Measurements from ENCODE around the gene DDX43.

Gene DDX43

DNA sequence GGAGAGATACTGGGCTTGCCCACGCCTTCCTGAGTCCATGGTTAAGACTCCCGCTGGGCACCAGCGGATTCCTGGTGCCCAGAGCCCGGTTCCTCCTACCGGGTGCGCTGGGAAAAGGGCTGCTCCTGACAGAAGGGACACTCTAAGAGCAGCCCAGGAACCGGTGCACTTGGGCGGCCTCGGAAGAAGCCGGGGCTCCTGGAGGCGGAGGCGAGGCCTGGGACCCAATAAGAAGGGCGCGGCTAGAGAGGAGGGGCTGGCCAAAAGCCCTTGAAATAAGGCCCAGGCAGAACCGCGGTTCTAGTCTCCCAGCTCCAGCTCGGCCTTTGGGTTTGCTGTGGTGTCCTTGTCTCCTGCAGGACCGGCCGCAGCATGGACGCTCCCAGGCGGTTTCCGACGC, 32.3 kb upstream of the DDX43 start, which contains the start of gene KHDC3L:
Gene KHDC3L, plus strand, starts transcription at position 301 of the 400 bp plus-strand sequence. Its CDS starts 72 bp downstream, at position 373.
- no peak within 1 kb of the TSS for H4K91ac ChIP-seq (ENCODE audit: low read depth, low read length)
- H3K36me3 ChIP-seq (ENCODE audit: control insufficient read depth in 1 of 2, insufficient read depth in 2 of 2, low read length in 2 of 2) = no peaks in the 10 kb centered on the region
- no peak within 1 kb of the TSS for H2BK12ac ChIP-seq (ENCODE audit: low read length)
- H2BK120ac ChIP-seq (ENCODE audit: insufficient read depth, low read length, poor library complexity) = no peak within 1 kb of the TSS
- no peak within 1 kb of the TSS for H3K14ac ChIP-seq (ENCODE audit: low read length)
- no peak within 1 kb of the TSS for H3K27ac ChIP-seq (ENCODE audit: low read depth, low read length)
- no peak within 1 kb of the TSS for H3K4me2 ChIP-seq (ENCODE audit: low read length)
- H3K18ac ChIP-seq (ENCODE audit: low read length) = no peak within 1 kb of the TSS
- H3K4ac ChIP-seq (ENCODE audit: low read depth, low read length) = no peak within 1 kb of the TSS
- H2AFZ ChIP-seq (ENCODE audit: insufficient read depth, low read length, poor library complexity) = no peak within 1 kb of the TSS
- H3K4me3 ChIP-seq (ENCODE audit: low read depth, low read length) = no peak within 1 kb of the TSS
- H3K23ac ChIP-seq (ENCODE audit: low read length) = no peak within 1 kb of the TSS
- no peak within 1 kb of the TSS for H4K12ac ChIP-seq (ENCODE audit: low read depth, low read length)
- H2AK5ac ChIP-seq (ENCODE audit: low read length) = no peak within 1 kb of the TSS
- no peak within 1 kb of the TSS for H3K9ac ChIP-seq (ENCODE audit: low read length)
- no peak for DNase-seq
- no peaks in the 10 kb centered on the region for H3K27me3 ChIP-seq (ENCODE audit: insufficient read depth, low read length)
- no peak within 1 kb of the TSS for H2BK5ac ChIP-seq (ENCODE audit: low read depth, low read length, poor library complexity)
- H3K4me1 ChIP-seq (ENCODE audit: control insufficient read depth in 1 of 2, insufficient read depth in 2 of 2, low read length in 2 of 2) = no peaks in the 10 kb centered on the region
- WGBS (ENCODE audit: extremely low coverage, insufficient coverage, insufficient read length) = no CpG with 5 or more reads among the region's 23 CpGs
- H3K9me3 ChIP-seq (ENCODE audit: insufficient read depth, low read depth, low read length) = peaks cover 4% of the 10 kb centered on the region
- H3K79me1 ChIP-seq (ENCODE audit: low read length) = no peaks in the 10 kb centered on the region
- no peaks in the 10 kb centered on the region for H3K79me2 ChIP-seq (ENCODE audit: control insufficient read depth, insufficient read depth, low read length, poor library complexity)
- H4K8ac ChIP-seq (ENCODE audit: low read depth, low read length) = no peak within 1 kb of the TSS

DNA sequence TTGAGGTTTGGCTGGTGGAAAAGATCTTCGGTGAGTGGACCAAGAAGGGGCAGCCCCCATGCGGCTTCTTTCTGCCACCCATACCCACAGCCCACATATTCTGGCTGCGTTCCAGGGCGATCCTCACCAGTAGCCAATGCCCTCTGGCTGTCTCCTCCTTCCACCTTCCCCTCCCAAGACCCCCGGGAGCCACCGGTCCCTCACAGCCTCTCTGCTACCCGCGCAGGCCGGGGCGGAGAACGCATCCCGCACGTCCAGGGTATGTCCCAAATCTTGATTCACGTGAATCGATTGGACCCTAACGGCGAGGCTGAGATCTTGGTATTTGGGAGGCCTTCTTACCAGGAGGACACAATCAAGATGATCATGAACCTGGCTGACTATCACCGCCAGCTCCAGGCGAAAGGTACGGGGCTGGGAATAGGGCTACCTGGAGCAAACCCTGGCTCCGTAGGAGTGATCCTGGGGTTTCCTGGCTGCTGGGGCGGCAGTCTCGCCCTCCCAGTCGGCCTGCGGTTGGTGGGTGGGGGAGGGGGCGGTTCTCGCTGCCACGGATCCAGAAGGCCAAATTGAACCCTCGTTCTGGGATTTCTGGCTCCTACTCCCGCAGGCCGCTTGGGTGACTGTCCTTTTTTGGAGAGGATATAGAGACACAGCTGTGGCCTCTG, 31.6 kb upstream of the DDX43 start:
- Histone ChIP-seq H3K36me3 (ENCODE audit: control insufficient read depth in 1 of 2, insufficient read depth in 2 of 2, low read length in 2 of 2) (no peaks in the 10 kb centered on the region), H3K14ac (ENCODE audit: low read length) (no peak overlapping the region), H3K18ac (ENCODE audit: low read length) (no peak overlapping the region), H2BK120ac (ENCODE audit: insufficient read depth, low read length, poor library complexity) (no peak overlapping the region), H2AK5ac (ENCODE audit: low read length) (no peak overlapping the region), H2BK12ac (ENCODE audit: low read length) (no peak overlapping the region), H3K23ac (ENCODE audit: low read length) (no peak overlapping the region), H3K9me3 (ENCODE audit: insufficient read depth, low read depth, low read length) (peaks cover 4% of the 10 kb centered on the region), H2BK5ac (ENCODE audit: low read depth, low read length, poor library complexity) (no peak overlapping the region), H2AFZ (ENCODE audit: insufficient read depth, low read length, poor library complexity) (no peak overlapping the region), H3K4me3 (ENCODE audit: low read depth, low read length) (no peak overlapping the region), H4K12ac (ENCODE audit: low read depth, low read length) (no peak overlapping the region), H3K4me2 (ENCODE audit: low read length) (no peak overlapping the region), H3K79me2 (ENCODE audit: control insufficient read depth, insufficient read depth, low read length, poor library complexity) (no peaks in the 10 kb centered on the region), H4K91ac (ENCODE audit: low read depth, low read length) (no peak overlapping the region), H3K4ac (ENCODE audit: low read depth, low read length) (no peak overlapping the region), H3K27ac (ENCODE audit: low read depth, low read length) (no peak overlapping the region), H3K27me3 (ENCODE audit: insufficient read depth, low read length) (peaks cover 2% of the 10 kb centered on the region), H3K4me1 (ENCODE audit: control insufficient read depth in 1 of 2, insufficient read depth in 2 of 2, low read length in 2 of 2) (no peaks in the 10 kb centered on the region), H3K9ac (ENCODE audit: low read length) (no peak overlapping the region), H3K79me1 (ENCODE audit: low read length) (no peaks in the 10 kb centered on the region), H4K8ac (ENCODE audit: low read depth, low read length) (no peak overlapping the region)
- no peak for DNase-seq
- no CpG with 5 or more reads among the region's 31 CpGs for WGBS (ENCODE audit: extremely low coverage, insufficient coverage, insufficient read length)

DNA sequence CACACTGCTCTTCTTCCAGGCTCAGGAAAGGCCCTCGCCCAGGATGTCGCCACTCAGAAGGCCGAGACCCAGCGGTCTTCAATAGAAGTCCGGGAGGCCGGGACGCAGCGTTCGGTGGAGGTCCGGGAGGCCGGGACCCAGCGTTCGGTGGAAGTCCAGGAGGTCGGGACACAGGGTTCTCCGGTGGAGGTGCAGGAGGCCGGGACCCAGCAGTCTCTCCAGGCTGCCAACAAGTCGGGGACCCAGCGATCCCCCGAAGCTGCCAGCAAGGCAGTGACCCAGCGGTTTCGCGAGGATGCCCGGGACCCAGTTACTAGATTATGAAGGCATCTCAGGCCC, 31.1 kb upstream of the DDX43 start:
- Histone ChIP-seq H4K8ac (ENCODE audit: low read depth, low read length) (no peak overlapping the region), H3K79me1 (ENCODE audit: low read length) (no peaks in the 10 kb centered on the region), H3K9ac (ENCODE audit: low read length) (no peak overlapping the region), H3K79me2 (ENCODE audit: control insufficient read depth, insufficient read depth, low read length, poor library complexity) (no peaks in the 10 kb centered on the region), H2BK5ac (ENCODE audit: low read depth, low read length, poor library complexity) (no peak overlapping the region), H2BK12ac (ENCODE audit: low read length) (no peak overlapping the region), H3K27ac (ENCODE audit: low read depth, low read length) (no peak overlapping the region), H3K4ac (ENCODE audit: low read depth, low read length) (no peak overlapping the region), H4K12ac (ENCODE audit: low read depth, low read length) (no peak overlapping the region), H2AK5ac (ENCODE audit: low read length) (no peak overlapping the region), H3K4me2 (ENCODE audit: low read length) (no peak overlapping the region), H3K4me3 (ENCODE audit: low read depth, low read length) (no peak overlapping the region), H3K23ac (ENCODE audit: low read length) (no peak overlapping the region), H2AFZ (ENCODE audit: insufficient read depth, low read length, poor library complexity) (no peak overlapping the region), H3K4me1 (ENCODE audit: control insufficient read depth in 1 of 2, insufficient read depth in 2 of 2, low read length in 2 of 2) (no peaks in the 10 kb centered on the region), H3K27me3 (ENCODE audit: insufficient read depth, low read length) (peaks cover 2% of the 10 kb centered on the region), H3K14ac (ENCODE audit: low read length) (no peak overlapping the region), H3K9me3 (ENCODE audit: insufficient read depth, low read depth, low read length) (peaks cover 4% of the 10 kb centered on the region), H3K36me3 (ENCODE audit: control insufficient read depth in 1 of 2, insufficient read depth in 2 of 2, low read length in 2 of 2) (no peaks in the 10 kb centered on the region), H2BK120ac (ENCODE audit: insufficient read depth, low read length, poor library complexity) (no peak overlapping the region), H3K18ac (ENCODE audit: low read length) (no peak overlapping the region), H4K91ac (ENCODE audit: low read depth, low read length) (no peak overlapping the region)
- no CpG with 5 or more reads among the region's 23 CpGs for WGBS (ENCODE audit: extremely low coverage, insufficient coverage, insufficient read length)
- no peak for DNase-seq

DNA sequence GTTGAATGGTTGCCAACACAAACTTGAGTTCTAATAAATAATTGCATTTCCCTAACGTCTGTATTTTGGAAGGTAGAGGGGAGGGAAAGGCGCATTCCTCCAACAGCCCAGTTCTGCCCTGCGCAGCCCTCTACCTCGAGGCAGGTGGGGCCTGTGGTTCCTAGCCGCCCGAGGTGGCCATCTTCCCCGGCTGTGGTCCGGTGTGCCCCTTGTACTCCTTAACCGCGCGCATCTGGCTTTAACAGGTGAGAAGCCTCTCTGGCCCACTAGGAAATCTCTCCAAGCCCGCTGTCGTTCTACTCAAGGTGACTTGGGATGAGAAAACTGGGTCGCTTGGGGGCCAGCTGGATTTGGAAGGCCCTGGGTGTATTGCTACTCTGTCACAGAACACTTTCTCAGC, 30.5 kb upstream of the DDX43 start:
- no peak overlapping the region for H2AFZ ChIP-seq (ENCODE audit: insufficient read depth, low read length, poor library complexity)
- H3K18ac ChIP-seq (ENCODE audit: low read length) = no peak overlapping the region
- no peak overlapping the region for H2AK5ac ChIP-seq (ENCODE audit: low read length)
- H3K4me2 ChIP-seq (ENCODE audit: low read length) = no peak overlapping the region
- H3K4me1 ChIP-seq (ENCODE audit: control insufficient read depth in 1 of 2, insufficient read depth in 2 of 2, low read length in 2 of 2) = no peaks in the 10 kb centered on the region
- no peak overlapping the region for H3K4me3 ChIP-seq (ENCODE audit: low read depth, low read length)
- H2BK5ac ChIP-seq (ENCODE audit: low read depth, low read length, poor library complexity) = no peak overlapping the region
- peaks cover 4% of the 10 kb centered on the region for H3K9me3 ChIP-seq (ENCODE audit: insufficient read depth, low read depth, low read length)
- H3K79me1 ChIP-seq (ENCODE audit: low read length) = no peaks in the 10 kb centered on the region
- H3K23ac ChIP-seq (ENCODE audit: low read length) = no peak overlapping the region
- H2BK120ac ChIP-seq (ENCODE audit: insufficient read depth, low read length, poor library complexity) = no peak overlapping the region
- H4K8ac ChIP-seq (ENCODE audit: low read depth, low read length) = no peak overlapping the region
- no peak overlapping the region for H3K9ac ChIP-seq (ENCODE audit: low read length)
- DNase-seq = no peak
- no peak overlapping the region for H2BK12ac ChIP-seq (ENCODE audit: low read length)
- no peak overlapping the region for H4K12ac ChIP-seq (ENCODE audit: low read depth, low read length)
- peaks cover 2% of the 10 kb centered on the region for H3K27me3 ChIP-seq (ENCODE audit: insufficient read depth, low read length)
- H3K79me2 ChIP-seq (ENCODE audit: control insufficient read depth, insufficient read depth, low read length, poor library complexity) = no peaks in the 10 kb centered on the region
- no CpG with 5 or more reads among the region's 14 CpGs for WGBS (ENCODE audit: extremely low coverage, insufficient coverage, insufficient read length)
- no peak overlapping the region for H4K91ac ChIP-seq (ENCODE audit: low read depth, low read length)
- H3K14ac ChIP-seq (ENCODE audit: low read length) = no peak overlapping the region
- no peak overlapping the region for H3K4ac ChIP-seq (ENCODE audit: low read depth, low read length)
- no peaks in the 10 kb centered on the region for H3K36me3 ChIP-seq (ENCODE audit: control insufficient read depth in 1 of 2, insufficient read depth in 2 of 2, low read length in 2 of 2)
- no peak overlapping the region for H3K27ac ChIP-seq (ENCODE audit: low read depth, low read length)

All from trophoblast cell (in vitro differentiated cells and primary cell).